H1 (cell line): ENCODE data around the gene CCDC182. TPM values are rescaled to one million over a fixed set of nuclear protein-coding genes. Genes with fewer than 3 reads are reported as not detected.

Experiments
- CTCF ChIA-PET: fragments of 300-600 bp; sonication (Branson Sonifier 250); formaldehyde crosslinking; loops from one replicate; lab custom pipeline; 2021; ENCODE audit not compliant: partially characterized antibody; lab: Charles Lee
- POLR2A ChIA-PET: fragments of 300-600 bp; sonication (Branson Sonifier 250); formaldehyde crosslinking; loops from one replicate; lab custom pipeline; 2021; ENCODE audit warnings: inconsistent platforms; ENCODE audit not compliant: partially characterized antibody; lab: Charles Lee
- DNase-seq, 2 experiments: peaks; one replicate each; pipeline versions ENCODE4 v3.0.0 to v3.0.0-alpha.2; 2010 to 2022; ENCODE audit warnings: low spot score in 2 of 2, low read depth in 1 of 2, mixed read lengths in 1 of 2
- FAIRE-seq: peaks from 2 replicates; lab custom pipeline; 2011; peaks lifted over from hg19 to GRCh38; lab: Jason Lieb, UNC
- H2AFZ ChIP-seq: 2 replicates; pipeline ENCODE4 v1.8.1; 2012; ENCODE audit warnings: low read length, inconsistent platforms
- H2AK5ac ChIP-seq: 2 replicates; pipeline ENCODE4 v1.6.1; 2013; ENCODE audit warnings: low read depth, low read length
- H2BK120ac ChIP-seq: replicated peaks from 2 replicates; pipeline ENCODE3; 2013; ENCODE audit warnings: low read depth, low read length, inconsistent platforms
- H2BK12ac ChIP-seq: 2 replicates; pipeline ENCODE4 v1.6.1; 2013; ENCODE audit warnings: low read depth, low read length
- H2BK15ac ChIP-seq: 2 replicates; pipeline ENCODE4 v1.6.1; 2013; ENCODE audit warnings: low read length
- H2BK20ac ChIP-seq: 2 replicates; pipeline ENCODE4 v1.6.1; 2013; ENCODE audit warnings: low read length
- H2BK5ac ChIP-seq: 2 replicates; pipeline ENCODE4 v1.6.1; 2013; ENCODE audit warnings: low read depth, low read length
- H3K14ac ChIP-seq: 2 replicates; pipeline ENCODE4 v1.6.1; 2013; ENCODE audit warnings: inconsistent platforms; ENCODE audit not compliant: insufficient read length
- H3K18ac ChIP-seq: 2 replicates; pipeline ENCODE4 v1.6.1; 2013; ENCODE audit warnings: low read length; ENCODE audit errors: extremely low read depth
- H3K23ac ChIP-seq: 2 replicates; pipeline ENCODE4 v1.6.1; 2013; ENCODE audit warnings: inconsistent platforms; ENCODE audit not compliant: insufficient read length
- H3K23me2 ChIP-seq: 2 replicates; pipeline ENCODE4 v1.6.1; 2013; ENCODE audit warnings: low read depth, low read length
- H3K27ac ChIP-seq: 2 replicates; pipeline ENCODE4 v1.6.1; 2011; ENCODE audit warnings: low read depth, low read length, inconsistent platforms
- H3K27me3 ChIP-seq, 4 experiments: replicated peaks in 1 of 4; 1 replicate in 1 of 4; 2 replicates in 3 of 4; pipeline versions ENCODE4 v1.6.1 to v1.8.1; 2011 to 2013; ENCODE audit warnings: low read length in 3 of 4, mild to moderate bottlenecking in 3 of 4, inconsistent platforms in 2 of 4, mixed read lengths in 2 of 4, moderate library complexity in 1 of 4; ENCODE audit not compliant: control insufficient read depth in 3 of 4, insufficient read depth in 3 of 4; ENCODE audit errors: extremely low read depth in 1 of 4
- H3K36me3 ChIP-seq, 4 experiments: 2 replicates each; pipeline versions ENCODE4 v1.6.1 to v1.8.1; 2011 to 2013; ENCODE audit warnings: mild to moderate bottlenecking in 4 of 4, low read length in 3 of 4, moderate library complexity in 2 of 4, control low read depth in 1 of 4, inconsistent platforms in 1 of 4; ENCODE audit not compliant: insufficient read depth in 4 of 4, control insufficient read depth in 2 of 4
- H3K4ac ChIP-seq: replicated peaks from 2 replicates; pipeline ENCODE3; 2013; ENCODE audit warnings: low read length, low read depth, mixed read lengths, inconsistent platforms; ENCODE audit not compliant: insufficient read length
- H3K4me1 ChIP-seq, 4 experiments: replicated peaks in 1 of 4; 1 replicate in 1 of 4; 2 replicates in 3 of 4; pipeline versions ENCODE4 v1.6.1 to v1.8.1; 2011 to 2013; ENCODE audit warnings: low read length in 3 of 4, inconsistent platforms in 2 of 4, mixed read lengths in 1 of 4; ENCODE audit not compliant: insufficient read depth in 4 of 4, control insufficient read depth in 3 of 4
- H3K4me2 ChIP-seq, 2 experiments: 2 replicates each; pipeline versions ENCODE4 v1.6.1 to v1.8.1; 2011 to 2013; ENCODE audit warnings: low read depth in 2 of 2, low read length in 2 of 2, control low read depth in 1 of 2, inconsistent platforms in 1 of 2, mild to moderate bottlenecking in 1 of 2; ENCODE audit not compliant: insufficient read depth in 1 of 2
- H3K4me3 ChIP-seq, 4 experiments: fragments of 200-600, 300-600 bp in 1 of 4; sonication (generic), shearing (Covaris generic), sonication (Bioruptor Twin) in 1 of 4; 2 replicates each; pipeline versions ENCODE4 v1.5.1 to v1.8.1; 2011 to 2016; ENCODE audit warnings: low read length in 4 of 4, low read depth in 3 of 4, control low read depth in 2 of 4, inconsistent platforms in 2 of 4, mild to moderate bottlenecking in 2 of 4, mixed read lengths in 1 of 4, moderate library complexity in 1 of 4; ENCODE audit not compliant: insufficient read depth in 2 of 4; ENCODE audit errors: extremely low read depth in 1 of 4
- H3K56ac ChIP-seq: replicated peaks from 2 replicates; pipeline ENCODE3; 2013; ENCODE audit warnings: low read depth, mild to moderate bottlenecking, mixed read lengths, low read length, inconsistent platforms; ENCODE audit not compliant: insufficient read length
- H3K79me1 ChIP-seq: 2 replicates; pipeline ENCODE4 v1.6.1; 2013; ENCODE audit warnings: low read depth, low read length, control low read depth
- H3K79me2 ChIP-seq, 2 experiments: 2 replicates each; pipeline versions ENCODE4 v1.6.1 to v1.8.1; 2012 to 2013; ENCODE audit warnings: low read length in 2 of 2, mild to moderate bottlenecking in 2 of 2, inconsistent platforms in 1 of 2; ENCODE audit not compliant: insufficient read depth in 2 of 2, control insufficient read depth in 1 of 2
- H3K9ac ChIP-seq, 4 experiments: replicated peaks in 1 of 4; 1 replicate in 1 of 4; 2 replicates in 3 of 4; pipeline versions ENCODE4 v1.6.1 to v1.8.1; 2011 to 2013; ENCODE audit warnings: low read depth in 3 of 4, low read length in 3 of 4, control low read depth in 2 of 4, mild to moderate bottlenecking in 2 of 4, moderate library complexity in 2 of 4, inconsistent platforms in 1 of 4; ENCODE audit errors: extremely low read depth in 1 of 4
- H3K9me3 ChIP-seq, 2 experiments: 2 replicates each; pipeline versions ENCODE4 v1.6.1 to v1.8.1; 2012 to 2013; ENCODE audit warnings: mild to moderate bottlenecking in 2 of 2, moderate library complexity in 2 of 2, control low read depth in 1 of 2, inconsistent platforms in 1 of 2, low read depth in 1 of 2, low read length in 1 of 2, mixed read lengths in 1 of 2; ENCODE audit not compliant: insufficient read depth in 2 of 2
- H4K20me1 ChIP-seq, 2 experiments: replicated peaks in 1 of 2; 2 replicates each; pipeline versions ENCODE3 to v1.8.1; 2011 to 2013; ENCODE audit warnings: inconsistent platforms in 2 of 2, low read length in 2 of 2, mild to moderate bottlenecking in 1 of 2; ENCODE audit not compliant: insufficient read depth in 2 of 2, control insufficient read depth in 1 of 2
- H4K5ac ChIP-seq: 2 replicates; pipeline ENCODE4 v1.6.1; 2013; ENCODE audit warnings: low read length, low read depth, mixed read lengths, inconsistent platforms; ENCODE audit not compliant: insufficient read length
- H4K8ac ChIP-seq: 2 replicates; pipeline ENCODE4 v1.8.0; 2013; ENCODE audit warnings: mild to moderate bottlenecking, moderate library complexity, low read length, inconsistent platforms; ENCODE audit not compliant: insufficient read depth; ENCODE audit errors: extremely low read depth
- H4K91ac ChIP-seq: replicated peaks from 2 replicates; pipeline ENCODE3; 2013; ENCODE audit warnings: low read length, mixed read lengths, inconsistent platforms; ENCODE audit not compliant: insufficient read length
- CBX8 ChIP-seq: fragments of 300-800, 300-1000 bp; sonication (generic); IDR thresholded peaks from 2 replicates; pipeline ENCODE4 v1.7.1; 2016; ENCODE audit warnings: low read depth, low read length, borderline replicate concordance
- EP300 ChIP-seq, 2 experiments: IDR thresholded peaks; 1 replicate in 1 of 2; 2 replicates in 1 of 2; pipeline ENCODE4 v1.6.1; 2011 to 2012; ENCODE audit warnings: low read depth in 2 of 2, low read length in 2 of 2, mild to moderate bottlenecking in 2 of 2, borderline replicate concordance in 1 of 2, inconsistent platforms in 1 of 2, moderate library complexity in 1 of 2
- FOSL1 ChIP-seq: IDR thresholded peaks from 2 replicates; pipeline ENCODE4 v1.6.1; 2011; ENCODE audit warnings: mild to moderate bottlenecking, low read depth, low read length, moderate library complexity; ENCODE audit not compliant: insufficient read depth
- KDM1A ChIP-seq: fragments of 200-600, 300-600 bp; sonication (generic); IDR thresholded peaks from 2 replicates; pipeline ENCODE4 v1.7.1; 2016; ENCODE audit warnings: mild to moderate bottlenecking, low read length, borderline replicate concordance
- KDM5A ChIP-seq: fragments of 200-600 bp; IDR thresholded peaks from 2 replicates; pipeline ENCODE4 v1.7.1; 2012; ENCODE audit warnings: mild to moderate bottlenecking, low read length, inconsistent platforms, mixed read lengths
- NANOG ChIP-seq: IDR thresholded peaks from 2 replicates; pipeline ENCODE4 v1.6.1; 2011; ENCODE audit warnings: low read length, low read depth, mild to moderate bottlenecking, inconsistent platforms; ENCODE audit not compliant: insufficient read depth, poor library complexity, severe bottlenecking
- NRF1 ChIP-seq: IDR thresholded peaks from 2 replicates; pipeline ENCODE4 v1.6.1; 2011; ENCODE audit warnings: mild to moderate bottlenecking, low read depth, low read length, improper control_type of control experiment
- POLR2AphosphoS5 ChIP-seq: IDR thresholded peaks from 2 replicates; pipeline ENCODE4 v1.6.1; 2011; ENCODE audit warnings: low read depth, low read length
- SAP30 ChIP-seq: fragments of 300-600 bp; sonication (generic); IDR thresholded peaks from 2 replicates; pipeline ENCODE4 v1.7.1; 2012; ENCODE audit warnings: low read length, moderate library complexity, mild to moderate bottlenecking, inconsistent platforms; ENCODE audit not compliant: insufficient read depth, insufficient replicate concordance
- SIX5 ChIP-seq: IDR thresholded peaks from 2 replicates; pipeline ENCODE4 v1.6.1; 2011; ENCODE audit warnings: mild to moderate bottlenecking, low read depth, low read length
- SP2 ChIP-seq: IDR thresholded peaks from 2 replicates; pipeline ENCODE4 v1.6.1; 2012; ENCODE audit warnings: mild to moderate bottlenecking, low read length, inconsistent platforms
- TAF7 ChIP-seq: optimal IDR thresholded peaks from 2 replicates; pipeline ENCODE3; 2011; ENCODE audit warnings: low read depth, mild to moderate bottlenecking, inconsistent platforms, low read length, moderate library complexity, borderline replicate concordance
- WGBS, 2 experiments: shearing (Covaris generic) in 1 of 2; methylation state at CpG; one replicate each; pipeline versions ENCODE4 v1.1.6 to v1.1.7; 2013 to 2015; ENCODE audit warnings: low lambda C conversion rate in 2 of 2, mixed read lengths in 2 of 2, inconsistent platforms in 1 of 2, low coverage in 1 of 2, missing lambda C conversion rate in 1 of 2; ENCODE audit not compliant: insufficient replicate concordance in 2 of 2, insufficient coverage in 1 of 2, insufficient read length in 1 of 2; ENCODE audit errors: extremely low coverage in 1 of 2, missing lambda C conversion rate in 1 of 2; 5-methylcytosine and 5-hydroxymethylcytosine counted together
- polyA plus RNA-seq, 7 experiments: library from polyadenylated mRNA; depleted of rRNA in 3 of 7; stranded (reverse) in 5 of 7; unstranded in 2 of 7; fragments of >200 nt in 5 of 7; fragments of 200-250 nt in 2 of 7; gene quantifications; 1 replicate in 5 of 7; 2 replicates in 1 of 7; 4 replicates in 1 of 7; pipeline versions ENCODE4 v1.2.1 to v1.2.3, GENCODE V29; 2011 to 2013; ENCODE audit warnings: missing spikeins in 2 of 7, mixed read lengths in 2 of 7
- total RNA-seq: library from RNA; stranded (reverse); fragmentation: NEBNext Ultra II Directional; extraction: Animal tissue kit (Norgen Biotek cat#: 25700); gene quantifications from 2 replicates; pipeline ENCODE4 v1.2.1, GENCODE V29; 2021
- TF ChIP-seq, protein P1 (sequence below): IDR thresholded peaks from 2 replicates; pipeline ENCODE4 v1.6.1; 2011; ENCODE audit warnings: low read length, improper control_type of control experiment

The CCDC182 gene
- total and polyA plus RNA-seq, 2 of the 8 experiments (the other 6 are each of a cell fraction or from before 2014, with no cell fraction given): not detected

DNA sequence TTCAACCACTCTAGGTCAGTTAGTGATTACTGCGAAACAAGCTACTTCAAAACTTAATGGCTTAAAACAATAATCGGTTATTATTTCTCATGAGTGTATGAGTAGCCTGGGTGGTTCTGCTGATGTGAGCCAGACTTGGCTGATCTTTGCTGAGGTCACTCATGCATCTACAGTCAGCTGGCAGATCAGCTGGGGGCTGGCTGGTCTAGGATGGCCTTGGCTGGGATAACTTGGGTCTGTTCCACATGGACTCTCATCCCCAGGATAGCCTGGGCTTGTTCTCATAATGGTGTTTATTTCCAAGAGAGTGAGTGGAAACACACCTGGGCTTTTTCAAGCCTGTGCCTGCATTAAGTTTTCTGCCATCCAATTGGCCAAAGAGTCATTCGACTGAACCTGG lies 13.0 kb downstream of the CCDC182 start:
- no peak overlapping the region for H3K4me3 ChIP-seq
- H2BK120ac ChIP-seq: no peak overlapping the region
- WGBS, 2 experiments: 79% methylated on average over 3 of the region's 3 CpGs; no CpG with 5 or more reads in 1 of the 2 experiments
- H3K23me2 ChIP-seq: no peaks in the 10 kb centered on the region
- no peaks in the 10 kb centered on the region for H3K9me3 ChIP-seq
- H3K79me1 ChIP-seq: no peaks in the 10 kb centered on the region
- no peak overlapping the region for H3K27ac ChIP-seq
- H2BK15ac ChIP-seq: no peak overlapping the region
- H3K14ac ChIP-seq: no peak overlapping the region
- no peak overlapping the region for H2BK5ac ChIP-seq
- H3K27me3 ChIP-seq: no peaks in the 10 kb centered on the region
- H2BK12ac ChIP-seq: no peak overlapping the region
- DNase-seq (no peak), FAIRE-seq (no peak)
- no peaks in the 10 kb centered on the region for H3K36me3 ChIP-seq
- no peak overlapping the region for H3K4me2 ChIP-seq
- POLR2A ChIA-PET: no interaction called here
- H4K8ac ChIP-seq: no peak overlapping the region
- H3K56ac ChIP-seq: no peak overlapping the region
- H3K4ac ChIP-seq: no peak overlapping the region
- H4K5ac ChIP-seq: no peak overlapping the region
- CTCF ChIA-PET: interaction anchor here (0.5 to 2.2 kb wide), 7 partner anchors 8 to 483 kb away, joined by 3 to 5 read pairs (median 3); no protein-coding TSS in a partner anchor
- no peaks in the 10 kb centered on the region for H3K79me2 ChIP-seq
- H2AFZ ChIP-seq: no peak overlapping the region
- H3K9ac ChIP-seq: no peak overlapping the region
- no peaks in the 10 kb centered on the region; a peak in 1 of 7 replicates for H3K4me1 ChIP-seq
- no peak overlapping the region for H3K18ac ChIP-seq
- no peak overlapping the region for H2BK20ac ChIP-seq
- no peaks in the 10 kb centered on the region for H4K20me1 ChIP-seq
- H2AK5ac ChIP-seq: no peak overlapping the region
- H4K91ac ChIP-seq: no peak overlapping the region
- H3K23ac ChIP-seq: no peak overlapping the region
- no peak for TF ChIP-seq SP2
- TF ChIP-seq NANOG: no peak
- TF ChIP-seq KDM1A: no peak
- TF ChIP-seq KDM5A: no peak
- no peak for TF ChIP-seq SIX5
- no peak for TF ChIP-seq NRF1
- TF ChIP-seq SAP30: no peak
- no peak for TF ChIP-seq TAF7
- TF ChIP-seq, protein P1, sequence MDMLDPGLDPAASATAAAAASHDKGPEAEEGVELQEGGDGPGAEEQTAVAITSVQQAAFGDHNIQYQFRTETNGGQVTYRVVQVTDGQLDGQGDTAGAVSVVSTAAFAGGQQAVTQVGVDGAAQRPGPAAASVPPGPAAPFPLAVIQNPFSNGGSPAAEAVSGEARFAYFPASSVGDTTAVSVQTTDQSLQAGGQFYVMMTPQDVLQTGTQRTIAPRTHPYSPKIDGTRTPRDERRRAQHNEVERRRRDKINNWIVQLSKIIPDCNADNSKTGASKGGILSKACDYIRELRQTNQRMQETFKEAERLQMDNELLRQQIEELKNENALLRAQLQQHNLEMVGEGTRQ: no peak
- no peak for TF ChIP-seq EP300 (IDR thresholded peaks at IDR 0.05; ENCODE audit: borderline replicate concordance in 1 of 2, low read depth in 2 of 2, low read length in 2 of 2)
- TF ChIP-seq CBX8: no peak
- no peak for TF ChIP-seq POLR2AphosphoS5
- no peak for TF ChIP-seq FOSL1
